Omental fat pad (tissue), 4 donors: ENCODE measurements around the gene CD70. TPM values are rescaled to one million over a fixed set of nuclear protein-coding genes. Genes with fewer than 3 reads are reported as not detected.
"Not testable (repeated sequence)": the region's sequence is repeated elsewhere in the genome, so short reads cannot be mapped to it uniquely, and the experiment has no call there.

ENCODE experiments used
- ATAC-seq: fragments of 150-250 bp; one replicate; pipeline ENCODE4 v1.9.1; 2016; ENCODE audit warnings: mild to moderate bottlenecking, moderate library complexity; ENCODE audit not compliant: low FRiP score
- DNase-seq: peaks from one replicate; pipeline ENCODE4 v3.0.0-alpha.2; 2019; ENCODE audit warnings: low spot score
- total RNA-seq, 4 donors: library from RNA; depleted of rRNA; stranded (reverse); fragments of >200 nt; gene quantifications; one replicate each; pipeline ENCODE4 v1.1.0, GENCODE V29; 2016
- TF ChIP-seq, protein P1 (sequence below), 3 donors: fragments of 450-650 bp; IDR thresholded peaks; one replicate each; pipeline ENCODE4 v1.5.1; 2016 to 2017; ENCODE audit warnings: antibody characterized with exemption in 3 of 3, mild to moderate bottlenecking in 3 of 3, moderate library complexity in 2 of 3

The CD70 gene
- total RNA-seq, 4 donors from 2014 or later: not detected

DNA sequence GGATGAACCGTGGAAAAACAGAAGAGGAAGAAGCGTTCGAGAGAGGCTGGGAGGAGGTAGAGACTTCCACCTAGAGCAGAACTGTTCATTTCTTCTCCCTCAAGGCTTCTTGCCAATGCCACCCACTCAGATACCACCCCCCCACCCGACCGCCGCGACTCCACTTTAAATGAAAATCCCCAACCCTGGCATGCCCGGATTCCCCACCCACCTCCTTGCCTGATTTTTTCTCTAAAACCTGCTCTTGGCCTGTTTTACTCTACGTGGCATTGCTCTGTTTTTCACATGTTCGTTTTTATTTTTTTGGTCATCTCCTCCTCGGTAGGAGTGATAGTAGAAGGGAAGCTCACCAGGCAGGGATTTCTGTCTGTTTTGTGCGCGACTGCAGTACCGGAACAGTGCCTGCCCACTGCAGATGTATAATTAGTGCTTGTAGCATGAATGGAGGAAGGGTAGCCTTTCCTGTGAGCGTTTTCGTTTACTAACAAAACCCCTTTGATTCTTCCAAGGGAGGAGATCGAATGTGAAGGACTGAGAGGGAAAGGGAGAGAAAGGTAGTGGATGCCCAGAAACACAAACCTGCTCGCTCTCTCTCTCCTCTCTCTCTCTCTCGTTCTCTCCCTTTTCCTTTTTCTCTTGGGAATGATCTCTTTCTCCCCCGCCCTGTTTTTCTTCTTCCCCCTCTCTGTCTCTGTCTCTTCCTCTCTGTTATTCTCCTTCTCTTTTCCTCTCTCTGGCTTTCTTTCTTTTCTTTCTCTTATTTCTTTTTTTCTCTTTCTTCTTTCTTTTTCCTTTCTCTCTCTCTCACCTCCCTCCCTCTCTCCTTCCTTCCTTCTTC lies 2.2 kb downstream of the CD70 start:
- no peak for ATAC-seq
- TF ChIP-seq, protein P1, sequence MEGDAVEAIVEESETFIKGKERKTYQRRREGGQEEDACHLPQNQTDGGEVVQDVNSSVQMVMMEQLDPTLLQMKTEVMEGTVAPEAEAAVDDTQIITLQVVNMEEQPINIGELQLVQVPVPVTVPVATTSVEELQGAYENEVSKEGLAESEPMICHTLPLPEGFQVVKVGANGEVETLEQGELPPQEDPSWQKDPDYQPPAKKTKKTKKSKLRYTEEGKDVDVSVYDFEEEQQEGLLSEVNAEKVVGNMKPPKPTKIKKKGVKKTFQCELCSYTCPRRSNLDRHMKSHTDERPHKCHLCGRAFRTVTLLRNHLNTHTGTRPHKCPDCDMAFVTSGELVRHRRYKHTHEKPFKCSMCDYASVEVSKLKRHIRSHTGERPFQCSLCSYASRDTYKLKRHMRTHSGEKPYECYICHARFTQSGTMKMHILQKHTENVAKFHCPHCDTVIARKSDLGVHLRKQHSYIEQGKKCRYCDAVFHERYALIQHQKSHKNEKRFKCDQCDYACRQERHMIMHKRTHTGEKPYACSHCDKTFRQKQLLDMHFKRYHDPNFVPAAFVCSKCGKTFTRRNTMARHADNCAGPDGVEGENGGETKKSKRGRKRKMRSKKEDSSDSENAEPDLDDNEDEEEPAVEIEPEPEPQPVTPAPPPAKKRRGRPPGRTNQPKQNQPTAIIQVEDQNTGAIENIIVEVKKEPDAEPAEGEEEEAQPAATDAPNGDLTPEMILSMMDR (IDR thresholded peaks at IDR 0.05): no peak
- no peak for DNase-seq

DNA sequence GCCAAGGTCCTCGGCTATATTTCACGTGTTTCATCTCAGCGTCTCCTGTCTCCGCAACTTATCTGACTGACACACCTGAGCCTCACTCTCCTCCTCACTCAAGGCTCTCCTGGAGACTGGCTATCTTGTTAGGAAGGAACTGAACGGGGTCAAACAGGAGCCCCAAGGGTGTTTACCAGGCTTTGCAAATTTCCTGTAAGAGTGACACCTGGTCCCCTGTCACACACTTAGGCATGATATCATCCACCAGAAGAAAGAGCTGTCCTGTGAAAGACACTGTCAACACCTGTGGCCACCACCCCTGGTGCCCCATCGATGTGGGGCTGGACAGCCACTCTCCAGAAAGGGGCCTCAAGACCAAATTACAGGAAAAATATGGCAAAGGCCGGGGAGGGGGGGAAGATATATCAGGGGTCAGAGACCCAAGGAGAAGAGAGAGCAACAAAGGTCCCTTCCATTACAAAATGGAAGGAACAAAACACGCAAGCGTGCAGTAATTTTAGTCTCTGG lies 2.9 kb downstream of the CD70 start:
- DNase-seq (no peak), ATAC-seq (no peak)
- TF ChIP-seq, protein P1 (IDR thresholded peaks at IDR 0.05): no peak

DNA sequence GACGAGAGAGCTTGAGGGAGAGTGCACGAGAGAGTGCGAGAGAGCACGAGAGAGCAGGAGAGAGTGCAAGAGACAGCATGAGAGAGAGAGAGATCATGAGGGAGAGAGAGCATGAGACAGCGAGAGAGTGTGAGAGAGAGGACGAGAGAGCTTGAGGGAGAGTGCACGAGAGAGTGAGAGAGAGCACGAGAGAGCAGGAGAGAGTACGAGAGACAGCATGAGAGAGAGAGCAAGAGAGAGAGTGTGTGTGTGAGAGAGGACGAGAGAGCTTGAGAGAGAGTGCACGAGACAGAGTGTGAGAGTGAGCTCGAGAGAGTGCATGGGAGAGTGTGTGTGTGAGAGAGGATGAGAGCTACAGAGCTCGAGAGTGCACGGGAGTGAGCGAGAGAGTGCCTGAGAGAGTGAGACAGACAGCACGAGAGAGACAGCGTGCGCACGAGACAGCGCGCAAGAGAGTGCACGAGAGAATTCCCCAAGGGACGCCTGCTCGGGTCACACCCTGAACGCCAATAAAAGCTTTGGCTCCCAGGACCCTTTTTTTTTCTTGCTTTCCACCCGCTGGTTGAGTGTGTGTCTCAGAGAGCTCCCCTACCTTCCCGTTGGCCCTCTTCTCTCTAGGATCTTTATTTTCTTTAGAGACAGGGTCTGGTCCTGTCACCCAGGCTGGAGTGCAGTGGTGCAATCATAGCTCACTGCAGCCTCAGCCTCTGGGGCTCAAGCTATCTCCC lies 3.7 kb downstream of the CD70 start:
- TF ChIP-seq, protein P1 (IDR thresholded peaks at IDR 0.05): no peak

DNA sequence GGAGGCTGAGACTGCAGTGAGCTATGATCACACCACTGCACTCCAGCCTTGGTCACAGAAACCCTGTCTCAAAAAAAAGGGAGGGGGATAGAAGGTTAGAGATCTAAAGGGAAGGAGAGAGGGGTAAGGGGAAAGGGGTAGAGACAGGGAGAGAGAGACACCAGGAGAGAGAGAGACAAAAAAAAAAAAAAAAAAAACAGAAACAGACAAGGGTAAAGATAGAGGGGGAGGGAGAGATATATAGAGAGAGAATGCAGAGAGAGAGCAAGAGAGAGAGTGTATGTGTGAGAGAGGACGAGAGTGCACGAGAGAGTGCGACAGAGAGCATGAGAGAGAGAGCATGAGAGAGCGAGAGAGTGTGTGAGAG lies 4.2 kb downstream of the CD70 start:
- no peak for ATAC-seq
- TF ChIP-seq, protein P1 (IDR thresholded peaks at IDR 0.05): no peak
- no peak for DNase-seq

More for the DNA sequence above, 3.7 kb downstream of the CD70 start:
- DNase-seq: no peak
- no peak for ATAC-seq

DNA sequence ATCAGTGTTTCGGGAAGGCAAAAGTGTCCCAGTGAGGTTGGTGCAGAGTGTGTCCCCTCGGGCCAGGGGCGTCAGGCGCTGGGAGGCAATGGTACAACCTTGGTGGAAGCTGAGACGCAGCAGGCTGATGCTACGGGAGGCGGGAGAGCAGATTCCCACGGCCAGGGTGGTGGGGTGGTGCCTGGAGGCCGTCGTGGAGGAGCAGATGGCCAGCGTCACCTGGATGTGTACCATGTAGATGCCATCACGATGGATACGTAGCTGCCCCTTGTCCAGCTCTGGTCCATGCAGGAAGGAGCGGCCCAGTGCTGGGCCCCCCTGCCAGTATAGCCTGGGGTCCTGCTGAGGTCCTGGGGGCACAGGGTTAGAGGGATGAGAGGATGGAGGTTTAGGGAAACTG lies 4.9 kb downstream of the CD70 start:
- DNase-seq (no peak), ATAC-seq (no peak)
- TF ChIP-seq, protein P1 (IDR thresholded peaks at IDR 0.05): no peak

DNA sequence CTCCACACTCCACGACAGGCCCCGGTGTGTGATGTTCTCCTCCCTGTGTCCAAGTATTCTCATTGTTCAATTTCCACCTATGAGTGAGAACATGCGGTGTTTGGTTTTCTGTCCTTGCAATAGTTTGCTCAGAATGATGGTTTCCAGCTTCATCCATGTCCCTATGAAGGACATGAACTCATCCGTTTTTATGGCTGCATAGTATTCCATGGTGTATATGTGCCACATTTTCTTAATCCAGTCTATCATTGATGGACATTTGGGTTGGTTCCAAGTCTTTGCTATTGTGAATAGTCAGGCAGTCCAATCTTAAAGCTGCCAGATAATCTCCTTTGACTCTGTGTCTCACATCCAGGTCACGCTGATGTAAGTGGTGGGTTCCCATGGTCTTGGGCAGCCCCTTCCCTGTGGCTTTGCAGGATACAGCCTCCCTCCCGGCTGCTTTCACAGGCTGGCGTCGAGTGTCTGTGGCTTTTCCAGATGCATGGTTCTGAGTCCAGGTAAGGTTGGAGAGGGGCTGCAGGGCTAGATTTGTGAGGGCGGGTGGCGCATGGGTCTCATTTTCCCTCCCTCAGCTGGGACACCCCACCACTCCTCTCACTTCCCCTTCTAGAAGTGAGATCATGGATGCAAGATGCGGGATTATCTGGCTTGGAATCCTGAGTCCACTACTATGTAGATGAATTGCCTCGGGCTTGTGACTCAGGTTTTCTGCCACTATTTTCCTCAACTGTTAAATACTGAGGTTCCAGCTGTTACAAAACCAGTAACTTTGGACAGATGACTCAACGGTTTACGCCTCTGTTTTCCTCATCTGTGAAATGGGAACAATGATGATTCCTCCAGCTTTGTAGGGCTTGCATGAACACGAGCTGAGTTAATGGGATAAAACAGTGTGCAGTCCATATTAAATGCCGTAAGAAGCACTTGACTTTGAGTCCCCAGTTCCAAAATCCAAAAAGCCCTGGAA lies 8.2 kb downstream of the CD70 start:
- DNase-seq, ATAC-seq: not testable (repeated sequence)

DNA sequence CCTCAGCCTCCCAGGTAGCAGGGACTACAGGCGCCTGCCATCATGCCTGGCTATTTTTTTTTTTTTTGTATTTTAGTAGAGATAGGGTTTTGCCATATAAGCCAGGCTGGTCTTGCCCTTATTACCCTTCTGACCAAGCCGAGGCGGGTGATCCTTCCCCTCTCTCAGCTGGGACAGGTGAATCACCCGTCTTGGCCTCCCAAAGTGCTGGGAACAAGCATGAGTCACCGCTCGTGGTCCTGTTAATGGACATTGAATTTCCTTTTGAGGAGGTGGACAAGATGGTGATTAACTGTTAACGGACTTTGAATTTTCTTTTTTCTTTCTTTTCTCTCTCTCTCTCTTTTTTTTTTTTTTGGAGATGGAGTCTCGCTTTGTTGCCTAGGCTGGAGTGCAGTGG lies 10.6 kb downstream of the CD70 start:
- DNase-seq: no peak
- TF ChIP-seq, protein P1 (IDR thresholded peaks at IDR 0.05): no peak
- no peak for ATAC-seq
